ENCODE data around the gene SNRK. TPM values are rescaled to one million over a fixed set of nuclear protein-coding genes. Genes with fewer than 3 reads are reported as not detected.

SNRK gene
- total and polyA plus RNA-seq, 7 donors, result 10.2 to 47.9 (median 35.1) TPM

- Histone ChIP-seq H3K27me3 (no peaks in the 10 kb centered on the region), H3K4me3 (no peak overlapping the region), H3K4me1 (peaks cover 0 to 25% (median 20%) of the 10 kb centered on the region in 4 donors), H3K9me3 (no peaks in the 10 kb centered on the region), H3K27ac (no peak overlapping the region), H3K36me3 (no peaks in the 10 kb centered on the region)
- no peak for DNase-seq
- TF ChIP-seq POLR2A (IDR thresholded peaks at IDR 0.05) (no peak), CTCF (IDR thresholded peaks at IDR 0.05) (no peak), POLR2AphosphoS5 (IDR thresholded peaks at IDR 0.05) (no peak), EP300 (IDR thresholded peaks at IDR 0.05) (no peak)
- intact Hi-C loops (cut with DNase I), result no loop called here
- WGBS, 2 donors, result 82 to 85% methylated on average over 1 of the region's 1 CpG
These were observed 29.5 kb upstream of the SNRK start for GRCh38 chr3:43256714-43257461.

GRCh38 chr3:43257850-43258249 lies 28.5 kb upstream of the SNRK start:
- Histone ChIP-seq H3K4me1 (peaks cover 0 to 19% (median 14%) of the 10 kb centered on the region in 4 donors), H3K4me3 (no peak overlapping the region), H3K27me3 (no peaks in the 10 kb centered on the region), H3K36me3 (no peaks in the 10 kb centered on the region), H3K27ac (no peak overlapping the region), H3K9me3 (no peaks in the 10 kb centered on the region)
- intact Hi-C loops (cut with DNase I), result no loop called here
- no peak for TF ChIP-seq POLR2AphosphoS5 (IDR thresholded peaks at IDR 0.05)
- TF ChIP-seq POLR2A (IDR thresholded peaks at IDR 0.05), result no peak
- TF ChIP-seq EP300 (IDR thresholded peaks at IDR 0.05), result no peak
- no peak for TF ChIP-seq CTCF (IDR thresholded peaks at IDR 0.05)
- no peak for DNase-seq
- 61 to 81% methylated on average over 2 of the region's 2 CpGs for WGBS, 2 donors

- no peaks in the 10 kb centered on the region for H3K9me3 ChIP-seq
- no peak overlapping the region for H3K4me3 ChIP-seq
- peaks cover 0 to under 1% (median 0%) of the 10 kb centered on the region in 4 donors for H3K4me1 ChIP-seq
- intact Hi-C loops (cut with DNase I), result no loop called here
- WGBS, 2 donors, result 93 to 96% methylated on average over 2 of the region's 2 CpGs
- DNase-seq, result no peak
- no peak overlapping the region for H3K27ac ChIP-seq
- H3K27me3 ChIP-seq, result no peaks in the 10 kb centered on the region
- H3K36me3 ChIP-seq, result no peaks in the 10 kb centered on the region
- TF ChIP-seq POLR2A (IDR thresholded peaks at IDR 0.05), result no peak
- TF ChIP-seq POLR2AphosphoS5 (IDR thresholded peaks at IDR 0.05), result no peak
- no peak for TF ChIP-seq EP300 (IDR thresholded peaks at IDR 0.05)
- no peak for TF ChIP-seq CTCF (IDR thresholded peaks at IDR 0.05)
These were observed 26.7 kb upstream of the SNRK start for GRCh38 chr3:43259626-43260025.

- Histone ChIP-seq H3K36me3 (no peaks in the 10 kb centered on the region), H3K27ac (no peak overlapping the region), H3K4me1 (no peaks in the 10 kb centered on the region), H3K9me3 (no peaks in the 10 kb centered on the region), H3K27me3 (no peaks in the 10 kb centered on the region), H3K4me3 (no peak overlapping the region)
- no peak for TF ChIP-seq EP300 (IDR thresholded peaks at IDR 0.05)
- TF ChIP-seq CTCF (IDR thresholded peaks at IDR 0.05), result no peak
- TF ChIP-seq POLR2A (IDR thresholded peaks at IDR 0.05), result no peak
- no peak for TF ChIP-seq POLR2AphosphoS5 (IDR thresholded peaks at IDR 0.05)
- no peak for DNase-seq
- 97% methylated on average over 1 of the region's 1 CpG for WGBS, 2 donors
- intact Hi-C loops (cut with DNase I), result no loop called here
These were observed 25.9 kb upstream of the SNRK start for GRCh38 chr3:43260412-43260811.

GRCh38 chr3:43262194-43262593 lies 24.1 kb upstream of the SNRK start:
- WGBS, 2 donors, result 82 to 85% methylated on average over 4 of the region's 4 CpGs
- intact Hi-C loops (cut with DNase I), result no loop called here
- no peak for DNase-seq
- Histone ChIP-seq H3K27ac (no peak overlapping the region), H3K9me3 (no peaks in the 10 kb centered on the region), H3K4me1 (no peaks in the 10 kb centered on the region), H3K27me3 (no peaks in the 10 kb centered on the region), H3K4me3 (no peak overlapping the region), H3K36me3 (no peaks in the 10 kb centered on the region)
- TF ChIP-seq EP300 (IDR thresholded peaks at IDR 0.05), result no peak
- no peak for TF ChIP-seq POLR2AphosphoS5 (IDR thresholded peaks at IDR 0.05)
- TF ChIP-seq CTCF (IDR thresholded peaks at IDR 0.05), result no peak
- TF ChIP-seq POLR2A (IDR thresholded peaks at IDR 0.05), result no peak
